Measurements from ENCODE around the gene CDC42BPA.

- TF ChIP-seq CTCF (conservative IDR thresholded peaks at IDR 0.05 in 1 of 2, IDR thresholded peaks at IDR 0.05 in 1 of 2; ENCODE audit: low read depth in 1 of 2, low read length in 2 of 2) (no peak), EZH2 (IDR thresholded peaks at IDR 0.05; ENCODE audit: low read length, missing control alignments) (no peak)
Observed at GRCh38 chr1:226983247-226983991, 334.9 kb downstream of the CDC42BPA start.
